GM23338 (cell line): ENCODE data around the gene MEIOC.
"Not testable (repeated sequence)": the region's sequence is repeated elsewhere in the genome, so short reads cannot be mapped to it uniquely, and the experiment has no call there.

Experiments used
- CREB1 ChIP-seq: fragments of 250-450 bp; sonication (Bioruptor Pico); IDR thresholded peaks from 2 replicates; pipeline ENCODE4 v1.5.0; 2020; ENCODE audit warnings: low read depth, mild to moderate bottlenecking, moderate library complexity
- EZH2 ChIP-seq: fragments of 200-600 bp; sonication (generic); IDR thresholded peaks from one replicate; pipeline ENCODE4 v1.8.0; 2017; ENCODE audit warnings: antibody characterized with exemption, mild to moderate bottlenecking, low read depth; ENCODE audit not compliant: unreplicated experiment
- JUNB ChIP-seq: IDR thresholded peaks from one replicate; pipeline ENCODE4 v1.6.1; 2016; ENCODE audit warnings: antibody characterized with exemption; ENCODE audit not compliant: unreplicated experiment
- TF ChIP-seq, protein P1 (sequence below), 2 experiments: fragments of 200-600 bp in 1 of 2; sonication (generic) in 1 of 2; conservative IDR thresholded peaks; 2 replicates each; pipeline versions ENCODE4 v1.5.1 to v1.6.1; 2016 to 2017; ENCODE audit warnings: antibody characterized with exemption in 2 of 2, low read depth in 2 of 2, mild to moderate bottlenecking in 2 of 2, moderate library complexity in 1 of 2
- TF ChIP-seq, protein P2 (sequence below): IDR thresholded peaks from 2 replicates; pipeline ENCODE4 v1.6.1; 2016; ENCODE audit warnings: antibody characterized with exemption
- TF ChIP-seq, protein P3 (sequence below): IDR thresholded peaks from one replicate; pipeline ENCODE4 v1.6.1; 2018; ENCODE audit warnings: antibody characterized with exemption; ENCODE audit not compliant: unreplicated experiment

DNA sequence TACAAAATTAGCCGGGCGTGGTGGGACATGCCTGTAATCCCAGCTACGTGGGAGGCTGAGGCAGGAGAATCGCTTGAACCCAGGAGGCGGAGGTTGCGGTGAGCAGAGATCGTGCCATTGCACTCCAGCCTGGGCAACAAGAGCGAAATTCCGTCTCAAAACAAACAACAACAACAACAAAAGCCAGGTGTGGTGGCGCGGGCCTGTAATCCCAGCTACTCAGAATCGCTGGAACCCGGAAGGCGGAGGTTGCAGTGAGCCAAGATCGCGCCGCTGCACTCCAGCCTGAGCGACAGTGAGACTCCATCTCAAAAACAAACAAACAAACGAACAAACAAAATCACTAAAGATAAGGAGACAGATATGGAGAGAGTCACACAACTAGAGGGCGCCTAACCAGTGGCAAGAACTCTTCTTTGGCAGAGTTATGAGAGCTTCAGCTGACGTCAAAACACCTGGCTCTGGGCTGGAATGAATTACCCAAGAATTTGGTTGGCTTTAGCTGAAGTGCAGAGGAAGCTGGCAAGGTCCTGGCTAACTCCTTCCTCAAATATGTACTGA, 34.6 kb downstream of the MEIOC start:
- TF ChIP-seq, protein P1, sequence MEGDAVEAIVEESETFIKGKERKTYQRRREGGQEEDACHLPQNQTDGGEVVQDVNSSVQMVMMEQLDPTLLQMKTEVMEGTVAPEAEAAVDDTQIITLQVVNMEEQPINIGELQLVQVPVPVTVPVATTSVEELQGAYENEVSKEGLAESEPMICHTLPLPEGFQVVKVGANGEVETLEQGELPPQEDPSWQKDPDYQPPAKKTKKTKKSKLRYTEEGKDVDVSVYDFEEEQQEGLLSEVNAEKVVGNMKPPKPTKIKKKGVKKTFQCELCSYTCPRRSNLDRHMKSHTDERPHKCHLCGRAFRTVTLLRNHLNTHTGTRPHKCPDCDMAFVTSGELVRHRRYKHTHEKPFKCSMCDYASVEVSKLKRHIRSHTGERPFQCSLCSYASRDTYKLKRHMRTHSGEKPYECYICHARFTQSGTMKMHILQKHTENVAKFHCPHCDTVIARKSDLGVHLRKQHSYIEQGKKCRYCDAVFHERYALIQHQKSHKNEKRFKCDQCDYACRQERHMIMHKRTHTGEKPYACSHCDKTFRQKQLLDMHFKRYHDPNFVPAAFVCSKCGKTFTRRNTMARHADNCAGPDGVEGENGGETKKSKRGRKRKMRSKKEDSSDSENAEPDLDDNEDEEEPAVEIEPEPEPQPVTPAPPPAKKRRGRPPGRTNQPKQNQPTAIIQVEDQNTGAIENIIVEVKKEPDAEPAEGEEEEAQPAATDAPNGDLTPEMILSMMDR (conservative IDR thresholded peaks at IDR 0.05; ENCODE audit: low read depth in 2 of 2) = peak; percentile 41 to 61
- TF ChIP-seq EZH2; JUNB; CREB1 (CRISPR knock-in tag): not testable (repeated sequence)
- TF ChIP-seq, protein P2, sequence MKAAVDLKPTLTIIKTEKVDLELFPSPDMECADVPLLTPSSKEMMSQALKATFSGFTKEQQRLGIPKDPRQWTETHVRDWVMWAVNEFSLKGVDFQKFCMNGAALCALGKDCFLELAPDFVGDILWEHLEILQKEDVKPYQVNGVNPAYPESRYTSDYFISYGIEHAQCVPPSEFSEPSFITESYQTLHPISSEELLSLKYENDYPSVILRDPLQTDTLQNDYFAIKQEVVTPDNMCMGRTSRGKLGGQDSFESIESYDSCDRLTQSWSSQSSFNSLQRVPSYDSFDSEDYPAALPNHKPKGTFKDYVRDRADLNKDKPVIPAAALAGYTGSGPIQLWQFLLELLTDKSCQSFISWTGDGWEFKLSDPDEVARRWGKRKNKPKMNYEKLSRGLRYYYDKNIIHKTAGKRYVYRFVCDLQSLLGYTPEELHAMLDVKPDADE = not testable (repeated sequence)
- TF ChIP-seq, protein P3, sequence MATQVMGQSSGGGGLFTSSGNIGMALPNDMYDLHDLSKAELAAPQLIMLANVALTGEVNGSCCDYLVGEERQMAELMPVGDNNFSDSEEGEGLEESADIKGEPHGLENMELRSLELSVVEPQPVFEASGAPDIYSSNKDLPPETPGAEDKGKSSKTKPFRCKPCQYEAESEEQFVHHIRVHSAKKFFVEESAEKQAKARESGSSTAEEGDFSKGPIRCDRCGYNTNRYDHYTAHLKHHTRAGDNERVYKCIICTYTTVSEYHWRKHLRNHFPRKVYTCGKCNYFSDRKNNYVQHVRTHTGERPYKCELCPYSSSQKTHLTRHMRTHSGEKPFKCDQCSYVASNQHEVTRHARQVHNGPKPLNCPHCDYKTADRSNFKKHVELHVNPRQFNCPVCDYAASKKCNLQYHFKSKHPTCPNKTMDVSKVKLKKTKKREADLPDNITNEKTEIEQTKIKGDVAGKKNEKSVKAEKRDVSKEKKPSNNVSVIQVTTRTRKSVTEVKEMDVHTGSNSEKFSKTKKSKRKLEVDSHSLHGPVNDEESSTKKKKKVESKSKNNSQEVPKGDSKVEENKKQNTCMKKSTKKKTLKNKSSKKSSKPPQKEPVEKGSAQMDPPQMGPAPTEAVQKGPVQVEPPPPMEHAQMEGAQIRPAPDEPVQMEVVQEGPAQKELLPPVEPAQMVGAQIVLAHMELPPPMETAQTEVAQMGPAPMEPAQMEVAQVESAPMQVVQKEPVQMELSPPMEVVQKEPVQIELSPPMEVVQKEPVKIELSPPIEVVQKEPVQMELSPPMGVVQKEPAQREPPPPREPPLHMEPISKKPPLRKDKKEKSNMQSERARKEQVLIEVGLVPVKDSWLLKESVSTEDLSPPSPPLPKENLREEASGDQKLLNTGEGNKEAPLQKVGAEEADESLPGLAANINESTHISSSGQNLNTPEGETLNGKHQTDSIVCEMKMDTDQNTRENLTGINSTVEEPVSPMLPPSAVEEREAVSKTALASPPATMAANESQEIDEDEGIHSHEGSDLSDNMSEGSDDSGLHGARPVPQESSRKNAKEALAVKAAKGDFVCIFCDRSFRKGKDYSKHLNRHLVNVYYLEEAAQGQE = not testable (repeated sequence)
